ENCODE results near the gene SLC25A21. TPM values are rescaled to one million over a fixed set of nuclear protein-coding genes. Genes with fewer than 3 reads are reported as not detected.

Gene SLC25A21
- total and polyA plus RNA-seq, 2 of the 13 experiments (the other 11 are each of a cell fraction or from before 2014, with no cell fraction given), result 1.9 to 2.9 TPM

DNA sequence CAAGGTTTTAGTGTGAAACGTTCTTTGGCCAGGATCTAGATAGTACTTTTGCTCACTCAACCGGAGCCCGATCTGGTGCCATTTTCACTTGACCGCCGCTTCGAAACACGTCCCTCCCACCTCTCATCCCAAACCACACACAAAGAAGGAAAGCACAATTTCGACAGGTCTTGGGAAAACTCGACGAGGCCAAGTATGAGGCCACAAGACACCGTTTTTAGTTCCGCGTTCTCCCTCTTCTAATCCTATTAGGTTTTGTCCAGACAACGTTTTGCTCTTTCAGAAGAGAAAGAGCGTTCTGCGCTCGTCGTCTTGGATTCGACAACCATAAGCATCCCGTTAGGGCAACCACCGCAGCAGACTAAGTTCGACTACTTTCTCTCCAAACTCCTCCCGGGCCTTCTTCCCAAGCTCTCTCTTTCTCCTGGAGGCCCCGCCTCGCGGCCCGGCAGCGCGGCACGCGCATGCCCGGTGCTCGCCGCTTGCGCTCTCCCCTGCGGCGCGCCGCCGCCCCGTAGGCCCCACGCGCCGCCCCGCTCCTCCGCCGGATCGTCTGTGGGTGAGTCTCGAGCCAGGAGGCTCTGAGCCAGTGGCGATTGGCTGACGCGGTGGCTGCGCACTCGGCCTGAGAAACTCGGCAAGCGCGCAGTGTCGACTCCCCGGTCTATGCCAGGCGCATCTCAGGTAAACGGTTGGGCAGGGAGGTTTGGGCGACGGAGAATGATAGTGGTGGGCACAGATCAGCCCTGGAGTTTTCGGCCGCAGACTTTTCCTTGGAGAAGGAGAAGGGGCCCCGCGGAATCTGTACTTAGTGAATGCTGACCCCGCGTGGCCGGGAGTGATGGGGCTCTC lies 25.2 kb upstream of the SLC25A21 start, which contains the start of gene MIPOL1 (continued):
- TF ChIP-seq, protein P1, sequence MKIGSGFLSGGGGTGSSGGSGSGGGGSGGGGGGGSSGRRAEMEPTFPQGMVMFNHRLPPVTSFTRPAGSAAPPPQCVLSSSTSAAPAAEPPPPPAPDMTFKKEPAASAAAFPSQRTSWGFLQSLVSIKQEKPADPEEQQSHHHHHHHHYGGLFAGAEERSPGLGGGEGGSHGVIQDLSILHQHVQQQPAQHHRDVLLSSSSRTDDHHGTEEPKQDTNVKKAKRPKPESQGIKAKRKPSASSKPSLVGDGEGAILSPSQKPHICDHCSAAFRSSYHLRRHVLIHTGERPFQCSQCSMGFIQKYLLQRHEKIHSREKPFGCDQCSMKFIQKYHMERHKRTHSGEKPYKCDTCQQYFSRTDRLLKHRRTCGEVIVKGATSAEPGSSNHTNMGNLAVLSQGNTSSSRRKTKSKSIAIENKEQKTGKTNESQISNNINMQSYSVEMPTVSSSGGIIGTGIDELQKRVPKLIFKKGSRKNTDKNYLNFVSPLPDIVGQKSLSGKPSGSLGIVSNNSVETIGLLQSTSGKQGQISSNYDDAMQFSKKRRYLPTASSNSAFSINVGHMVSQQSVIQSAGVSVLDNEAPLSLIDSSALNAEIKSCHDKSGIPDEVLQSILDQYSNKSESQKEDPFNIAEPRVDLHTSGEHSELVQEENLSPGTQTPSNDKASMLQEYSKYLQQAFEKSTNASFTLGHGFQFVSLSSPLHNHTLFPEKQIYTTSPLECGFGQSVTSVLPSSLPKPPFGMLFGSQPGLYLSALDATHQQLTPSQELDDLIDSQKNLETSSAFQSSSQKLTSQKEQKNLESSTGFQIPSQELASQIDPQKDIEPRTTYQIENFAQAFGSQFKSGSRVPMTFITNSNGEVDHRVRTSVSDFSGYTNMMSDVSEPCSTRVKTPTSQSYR (CRISPR knock-in tag; IDR thresholded peaks at IDR 0.05; ENCODE audit: borderline replicate concordance), result peak; percentile 77
- peak; percentile 44 for TF ChIP-seq MED8 (CRISPR knock-in tag; IDR thresholded peaks at IDR 0.05; ENCODE audit: insufficient replicate concordance)
- TF ChIP-seq ZFP37 (CRISPR knock-in tag; IDR thresholded peaks at IDR 0.05; ENCODE audit: borderline replicate concordance), result 0 out of 2 replicates have a peak, but pooled peaks have one; percentile 51
- TF ChIP-seq, protein P2, sequence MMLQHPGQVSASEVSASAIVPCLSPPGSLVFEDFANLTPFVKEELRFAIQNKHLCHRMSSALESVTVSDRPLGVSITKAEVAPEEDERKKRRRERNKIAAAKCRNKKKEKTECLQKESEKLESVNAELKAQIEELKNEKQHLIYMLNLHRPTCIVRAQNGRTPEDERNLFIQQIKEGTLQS (CRISPR knock-in tag; IDR thresholded peaks at IDR 0.05), result peak; percentile 69; the same call in 1 of the 2 replicates
- TF ChIP-seq, protein P3, sequence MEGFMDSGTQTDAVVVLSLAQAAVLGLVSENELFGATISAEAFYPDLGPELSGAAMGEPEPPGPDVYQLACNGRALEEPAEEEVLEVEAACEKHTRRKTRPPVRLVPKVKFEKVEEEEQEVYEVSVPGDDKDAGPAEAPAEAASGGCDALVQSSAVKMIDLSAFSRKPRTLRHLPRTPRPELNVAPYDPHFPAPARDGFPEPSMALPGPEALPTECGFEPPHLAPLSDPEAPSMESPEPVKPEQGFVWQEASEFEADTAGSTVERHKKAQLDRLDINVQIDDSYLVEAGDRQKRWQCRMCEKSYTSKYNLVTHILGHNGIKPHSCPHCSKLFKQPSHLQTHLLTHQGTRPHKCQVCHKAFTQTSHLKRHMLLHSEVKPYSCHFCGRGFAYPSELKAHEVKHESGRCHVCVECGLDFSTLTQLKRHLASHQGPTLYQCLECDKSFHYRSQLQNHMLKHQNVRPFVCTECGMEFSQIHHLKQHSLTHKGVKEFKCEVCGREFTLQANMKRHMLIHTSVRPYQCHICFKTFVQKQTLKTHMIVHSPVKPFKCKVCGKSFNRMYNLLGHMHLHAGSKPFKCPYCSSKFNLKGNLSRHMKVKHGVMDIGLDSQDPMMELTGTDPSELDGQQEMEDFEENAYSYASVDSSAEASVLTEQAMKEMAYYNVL (CRISPR knock-in tag; IDR thresholded peaks at IDR 0.05; ENCODE audit: borderline replicate concordance), result peak; percentile 78
- TF ChIP-seq CEBPG (CRISPR knock-in tag; IDR thresholded peaks at IDR 0.05), result peak; percentile 59
- TF ChIP-seq, protein P4, sequence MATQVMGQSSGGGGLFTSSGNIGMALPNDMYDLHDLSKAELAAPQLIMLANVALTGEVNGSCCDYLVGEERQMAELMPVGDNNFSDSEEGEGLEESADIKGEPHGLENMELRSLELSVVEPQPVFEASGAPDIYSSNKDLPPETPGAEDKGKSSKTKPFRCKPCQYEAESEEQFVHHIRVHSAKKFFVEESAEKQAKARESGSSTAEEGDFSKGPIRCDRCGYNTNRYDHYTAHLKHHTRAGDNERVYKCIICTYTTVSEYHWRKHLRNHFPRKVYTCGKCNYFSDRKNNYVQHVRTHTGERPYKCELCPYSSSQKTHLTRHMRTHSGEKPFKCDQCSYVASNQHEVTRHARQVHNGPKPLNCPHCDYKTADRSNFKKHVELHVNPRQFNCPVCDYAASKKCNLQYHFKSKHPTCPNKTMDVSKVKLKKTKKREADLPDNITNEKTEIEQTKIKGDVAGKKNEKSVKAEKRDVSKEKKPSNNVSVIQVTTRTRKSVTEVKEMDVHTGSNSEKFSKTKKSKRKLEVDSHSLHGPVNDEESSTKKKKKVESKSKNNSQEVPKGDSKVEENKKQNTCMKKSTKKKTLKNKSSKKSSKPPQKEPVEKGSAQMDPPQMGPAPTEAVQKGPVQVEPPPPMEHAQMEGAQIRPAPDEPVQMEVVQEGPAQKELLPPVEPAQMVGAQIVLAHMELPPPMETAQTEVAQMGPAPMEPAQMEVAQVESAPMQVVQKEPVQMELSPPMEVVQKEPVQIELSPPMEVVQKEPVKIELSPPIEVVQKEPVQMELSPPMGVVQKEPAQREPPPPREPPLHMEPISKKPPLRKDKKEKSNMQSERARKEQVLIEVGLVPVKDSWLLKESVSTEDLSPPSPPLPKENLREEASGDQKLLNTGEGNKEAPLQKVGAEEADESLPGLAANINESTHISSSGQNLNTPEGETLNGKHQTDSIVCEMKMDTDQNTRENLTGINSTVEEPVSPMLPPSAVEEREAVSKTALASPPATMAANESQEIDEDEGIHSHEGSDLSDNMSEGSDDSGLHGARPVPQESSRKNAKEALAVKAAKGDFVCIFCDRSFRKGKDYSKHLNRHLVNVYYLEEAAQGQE (IDR thresholded peaks at IDR 0.05; ENCODE audit: borderline replicate concordance in 1 of 2, low read depth in 1 of 2, low read length in 2 of 2), result no peak; a peak in 2 of 4 replicates
- peak; percentile 97; the same call in 1 of the 2 replicates for TF ChIP-seq ZNF230 (CRISPR knock-in tag; IDR thresholded peaks at IDR 0.05)
- TF ChIP-seq, protein P5, sequence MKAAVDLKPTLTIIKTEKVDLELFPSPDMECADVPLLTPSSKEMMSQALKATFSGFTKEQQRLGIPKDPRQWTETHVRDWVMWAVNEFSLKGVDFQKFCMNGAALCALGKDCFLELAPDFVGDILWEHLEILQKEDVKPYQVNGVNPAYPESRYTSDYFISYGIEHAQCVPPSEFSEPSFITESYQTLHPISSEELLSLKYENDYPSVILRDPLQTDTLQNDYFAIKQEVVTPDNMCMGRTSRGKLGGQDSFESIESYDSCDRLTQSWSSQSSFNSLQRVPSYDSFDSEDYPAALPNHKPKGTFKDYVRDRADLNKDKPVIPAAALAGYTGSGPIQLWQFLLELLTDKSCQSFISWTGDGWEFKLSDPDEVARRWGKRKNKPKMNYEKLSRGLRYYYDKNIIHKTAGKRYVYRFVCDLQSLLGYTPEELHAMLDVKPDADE (CRISPR knock-in tag; IDR thresholded peaks at IDR 0.05), result peak; percentile 93
- peak; percentile 78; the same call in 1 of the 2 replicates for TF ChIP-seq ZSCAN29 (CRISPR knock-in tag; conservative IDR thresholded peaks at IDR 0.05)
- TF ChIP-seq, protein P6, sequence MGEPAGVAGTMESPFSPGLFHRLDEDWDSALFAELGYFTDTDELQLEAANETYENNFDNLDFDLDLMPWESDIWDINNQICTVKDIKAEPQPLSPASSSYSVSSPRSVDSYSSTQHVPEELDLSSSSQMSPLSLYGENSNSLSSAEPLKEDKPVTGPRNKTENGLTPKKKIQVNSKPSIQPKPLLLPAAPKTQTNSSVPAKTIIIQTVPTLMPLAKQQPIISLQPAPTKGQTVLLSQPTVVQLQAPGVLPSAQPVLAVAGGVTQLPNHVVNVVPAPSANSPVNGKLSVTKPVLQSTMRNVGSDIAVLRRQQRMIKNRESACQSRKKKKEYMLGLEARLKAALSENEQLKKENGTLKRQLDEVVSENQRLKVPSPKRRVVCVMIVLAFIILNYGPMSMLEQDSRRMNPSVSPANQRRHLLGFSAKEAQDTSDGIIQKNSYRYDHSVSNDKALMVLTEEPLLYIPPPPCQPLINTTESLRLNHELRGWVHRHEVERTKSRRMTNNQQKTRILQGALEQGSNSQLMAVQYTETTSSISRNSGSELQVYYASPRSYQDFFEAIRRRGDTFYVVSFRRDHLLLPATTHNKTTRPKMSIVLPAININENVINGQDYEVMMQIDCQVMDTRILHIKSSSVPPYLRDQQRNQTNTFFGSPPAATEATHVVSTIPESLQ (CRISPR knock-in tag; conservative IDR thresholded peaks at IDR 0.05), result 0 out of 2 replicates have a peak, but pooled peaks have one; percentile 41
- TF ChIP-seq KDM5A (IDR thresholded peaks at IDR 0.05; ENCODE audit: borderline replicate concordance, low read length), result 0 out of 2 replicates have a peak, but pooled peaks have one; percentile 78
- TF ChIP-seq RBM39 (IDR thresholded peaks at IDR 0.05; ENCODE audit: low read depth, low read length, poor library complexity, severe bottlenecking), result peak; percentile 94
